HEK293 (cell line): ENCODE measurements around the gene EIF5A.

Experiments
- CTCF ChIA-PET: fragments of 350-600 bp; formaldehyde crosslinking; extraction: SDS; loops from one replicate; lab custom pipeline; 2021; ENCODE audit warnings: antibody characterized with exemption; lab: Yijun Ruan, JAX
- POLR2A ChIA-PET: fragments of 300-600 bp; formaldehyde crosslinking; extraction: SDS; loops from one replicate; lab custom pipeline; 2020; ENCODE audit warnings: antibody characterized with exemption, inconsistent platforms; lab: Yijun Ruan, JAX
- H3K27ac ChIP-seq: fragments of 200-500 bp; sonication (Bioruptor generic); 2 replicates; pipeline ENCODE4 v1.5.1; 2014; ENCODE audit warnings: low read depth, low read length, control low read depth, inconsistent platforms; ENCODE audit errors: extremely low read depth
- H3K36me3 ChIP-seq, 2 experiments: fragments of 200-500 bp in 1 of 2; sonication (Bioruptor generic) in 1 of 2; 1 replicate in 1 of 2; 2 replicates in 1 of 2; pipeline ENCODE4 v1.5.1; 2014 to 2017; ENCODE audit warnings: inconsistent platforms in 2 of 2, low read length in 2 of 2; ENCODE audit not compliant: control insufficient read depth in 2 of 2, insufficient read depth in 1 of 2
- H3K4me1 ChIP-seq: fragments of 200-500 bp; sonication (Bioruptor generic); 2 replicates; pipeline ENCODE4 v1.5.1; 2014; ENCODE audit warnings: mild to moderate bottlenecking, low read length, inconsistent platforms; ENCODE audit not compliant: control insufficient read depth, insufficient read depth
- H3K4me3 ChIP-seq: 2 replicates; pipeline ENCODE4 v1.5.1; 2011; ENCODE audit warnings: low read depth, mild to moderate bottlenecking, control low read depth, low read length, moderate library complexity
- H3K9me3 ChIP-seq: fragments of 200-500 bp; sonication (Bioruptor generic); 2 replicates; pipeline ENCODE4 v1.5.1; 2014; ENCODE audit warnings: low read depth, low read length, inconsistent platforms; ENCODE audit not compliant: control insufficient read depth, insufficient read depth
- BCL11A ChIP-seq: fragments of 450-650 bp; formaldehyde crosslinking; IDR thresholded peaks from 2 replicates; pipeline ENCODE4 v1.5.1; 2016; ENCODE audit warnings: low read depth, missing biosample characterization, missing genetic modification characterization
- CTCF ChIP-seq: fragments of 450-650 bp; formaldehyde crosslinking; IDR thresholded peaks from 2 replicates; pipeline ENCODE4 v1.5.1; 2016; ENCODE audit warnings: missing biosample characterization, missing genetic modification characterization
- EGR2 ChIP-seq: fragments of 450-650 bp; formaldehyde crosslinking; IDR thresholded peaks from 2 replicates; pipeline ENCODE4 v1.5.1; 2016; ENCODE audit warnings: low read depth, missing biosample characterization, missing genetic modification characterization
- INSM2 ChIP-seq: fragments of 450-650 bp; formaldehyde crosslinking; IDR thresholded peaks from 2 replicates; pipeline ENCODE4 v1.5.1; 2016; ENCODE audit warnings: missing biosample characterization, missing genetic modification characterization
- ZBTB17 ChIP-seq: fragments of 450-650 bp; formaldehyde crosslinking; IDR thresholded peaks from 2 replicates; pipeline ENCODE4 v1.5.1; 2016; ENCODE audit warnings: missing biosample characterization, missing genetic modification characterization
- ZBTB48 ChIP-seq: fragments of 450-650 bp; formaldehyde crosslinking; IDR thresholded peaks from 2 replicates; pipeline ENCODE4 v1.5.1; 2016; ENCODE audit warnings: missing biosample characterization, missing genetic modification characterization
- ZBTB49 ChIP-seq: fragments of 450-650 bp; formaldehyde crosslinking; IDR thresholded peaks from 2 replicates; pipeline ENCODE4 v1.5.1; 2016; ENCODE audit warnings: missing biosample characterization, missing genetic modification characterization, low read depth
- ZEB2 ChIP-seq: fragments of 450-650 bp; formaldehyde crosslinking; IDR thresholded peaks from 2 replicates; pipeline ENCODE4 v1.5.1; 2016; ENCODE audit warnings: missing biosample characterization, missing genetic modification characterization
- ZFHX2 ChIP-seq: fragments of 450-650 bp; formaldehyde crosslinking; conservative IDR thresholded peaks from 2 replicates; pipeline ENCODE4 v1.5.1; 2016; ENCODE audit warnings: missing biosample characterization, missing genetic modification characterization
- ZNF133 ChIP-seq: fragments of 450-650 bp; formaldehyde crosslinking; IDR thresholded peaks from 2 replicates; pipeline ENCODE4 v1.5.1; 2016; ENCODE audit warnings: missing biosample characterization, missing genetic modification characterization
- ZNF26 ChIP-seq: fragments of 450-650 bp; formaldehyde crosslinking; IDR thresholded peaks from 2 replicates; pipeline ENCODE4 v1.5.1; 2016; ENCODE audit warnings: missing biosample characterization, missing genetic modification characterization
- ZNF394 ChIP-seq: fragments of 450-650 bp; formaldehyde crosslinking; IDR thresholded peaks from 2 replicates; pipeline ENCODE4 v1.5.1; 2016; ENCODE audit warnings: missing biosample characterization, missing genetic modification characterization, mild to moderate bottlenecking, moderate library complexity, borderline replicate concordance
- ZNF518A ChIP-seq: fragments of 450-650 bp; formaldehyde crosslinking; conservative IDR thresholded peaks from 2 replicates; pipeline ENCODE4 v1.5.1; 2016; ENCODE audit warnings: low read depth, missing biosample characterization, missing genetic modification characterization
- ZNF558 ChIP-seq: fragments of 450-650 bp; formaldehyde crosslinking; IDR thresholded peaks from 2 replicates; pipeline ENCODE4 v1.5.1; 2016; ENCODE audit warnings: missing biosample characterization, missing genetic modification characterization
- ZNF658 ChIP-seq: fragments of 450-650 bp; formaldehyde crosslinking; IDR thresholded peaks from 2 replicates; pipeline ENCODE4; 2016; ENCODE audit warnings: missing biosample characterization, missing genetic modification characterization

EIF5A gene

GRCh38 chr17:7354262-7354843 is 46.9 kb downstream of the EIF5A start (continued):
- TF ChIP-seq CTCF (tag by site-specific recombination) (no peak), ZNF394 (tag by site-specific recombination) (no peak), ZNF558 (tag by site-specific recombination) (no peak), ZNF26 (tag by site-specific recombination) (0 out of 2 replicates have a peak, but pooled peaks have one; percentile 22), ZBTB48 (tag by site-specific recombination) (no peak), ZNF133 (tag by site-specific recombination) (no peak), ZBTB17 (tag by site-specific recombination) (0 out of 2 replicates have a peak, but pooled peaks have one; percentile 29), BCL11A (tag by site-specific recombination) (no peak), ZNF518A (no peak), ZNF658 (tag by site-specific recombination) (no peak), INSM2 (tag by site-specific recombination) (no peak), ZBTB49 (tag by site-specific recombination) (no peak)
- TF ChIP-seq, all 188 proteins: peak for 20

GRCh38 chr17:7355053-7355452 is 47.6 kb downstream of the EIF5A start, which contains the start of gene TMEM95:
Gene TMEM95, plus strand, starts transcription at chr17:7355156. Its CDS starts 49 bp downstream, at chr17:7355205.
- POLR2A ChIA-PET: interaction anchor here (0.6 to 3.4 kb wide), 9 partner anchors 25 to 206 kb away, joined by 3 to 29 read pairs (median 6); partner anchors contain the start of genes CHRNB1, PLSCR3 and TMEM256
- CTCF ChIA-PET: interaction anchor here (0.7 to 4.3 kb wide), 26 partner anchors 10 to 204 kb away, joined by 3 to 87 read pairs (median 8); partner anchors contain the start of genes CHRNB1, FGF11, NEURL4 and SENP3
- Histone ChIP-seq H3K27ac (no peak within 1 kb of the TSS), H3K4me3 (no peak within 1 kb of the TSS), H3K9me3 (no peaks in the 10 kb centered on the region), H3K4me1 (peaks cover 11% of the 10 kb centered on the region), H3K36me3 (no peaks in the 10 kb centered on the region)
- TF ChIP-seq ZFHX2 (tag by site-specific recombination) (peak; percentile 52), ZEB2 (tag by site-specific recombination) (no peak), EGR2 (tag by site-specific recombination) (peak; percentile 32; the same call in 1 of the 2 replicates)
